ENCODE data around the gene USO1.
"Not testable (repeated sequence)": the region's sequence is repeated elsewhere in the genome, so short reads cannot be mapped to it uniquely, and the experiment has no call there.

The USO1 gene

GRCh38 chr4:75724066-75724866 is at the start of gene USO1:
USO1 (plus strand) TSS chr4:75724577; CDS start chr4:75724820, 243 bp downstream.
- in situ Hi-C loops (cut with HindIII; ENCODE audit: low sequenced_read_pairs): no loop called here

GRCh38 chr4:75675004-75675531 is 49.3 kb upstream of the USO1 start:
- in situ Hi-C loops (cut with HindIII; ENCODE audit: low sequenced_read_pairs): no loop called here

GRCh38 chr4:75678473-75678872 is 45.9 kb upstream of the USO1 start:
- in situ Hi-C loops (cut with HindIII; ENCODE audit: low sequenced_read_pairs): no loop called here

- in situ Hi-C loops (cut with HindIII; ENCODE audit: low sequenced_read_pairs): no loop called here
Observed at GRCh38 chr4:75678965-75679364, 45.4 kb upstream of the USO1 start.

- in situ Hi-C loops (cut with HindIII; ENCODE audit: low sequenced_read_pairs): no loop called here
Observed at GRCh38 chr4:75679876-75680575, 44.4 kb upstream of the USO1 start.

GRCh38 chr4:75683482-75684155 is 40.8 kb upstream of the USO1 start:
- in situ Hi-C loops (cut with HindIII; ENCODE audit: low sequenced_read_pairs): no loop called here

GRCh38 chr4:75685546-75686189 is 38.7 kb upstream of the USO1 start:
- in situ Hi-C loops (cut with HindIII; ENCODE audit: low sequenced_read_pairs): no loop called here

- in situ Hi-C loops (cut with HindIII; ENCODE audit: low sequenced_read_pairs): no loop called here
Observed at GRCh38 chr4:75686346-75686745, 38.0 kb upstream of the USO1 start.

GRCh38 chr4:75687125-75687524 is 37.3 kb upstream of the USO1 start:
- in situ Hi-C loops (cut with HindIII; ENCODE audit: low sequenced_read_pairs): not testable (repeated sequence)

- in situ Hi-C loops (cut with HindIII; ENCODE audit: low sequenced_read_pairs): not testable (repeated sequence)
Observed at GRCh38 chr4:75692066-75692465, 32.3 kb upstream of the USO1 start.

- in situ Hi-C loops (cut with HindIII; ENCODE audit: low sequenced_read_pairs): no loop called here
Observed at GRCh38 chr4:75696071-75696470, 28.3 kb upstream of the USO1 start.

- in situ Hi-C loops (cut with HindIII; ENCODE audit: low sequenced_read_pairs): no loop called here
Observed at GRCh38 chr4:75696581-75696980, 27.8 kb upstream of the USO1 start.

GRCh38 chr4:75698162-75698962 is 26.0 kb upstream of the USO1 start:
- in situ Hi-C loops (cut with HindIII; ENCODE audit: low sequenced_read_pairs): no loop called here

- in situ Hi-C loops (cut with HindIII; ENCODE audit: low sequenced_read_pairs): no loop called here
Observed at GRCh38 chr4:75698963-75699228, 25.5 kb upstream of the USO1 start.

GRCh38 chr4:75699299-75699698 is 25.1 kb upstream of the USO1 start:
- in situ Hi-C loops (cut with HindIII; ENCODE audit: low sequenced_read_pairs): no loop called here

- in situ Hi-C loops (cut with HindIII; ENCODE audit: low sequenced_read_pairs): no loop called here
Observed at GRCh38 chr4:75702919-75703411, 21.4 kb upstream of the USO1 start.

GRCh38 chr4:75705198-75705977 is 19.0 kb upstream of the USO1 start:
- in situ Hi-C loops (cut with HindIII; ENCODE audit: low sequenced_read_pairs): loop anchor here (5.0 kb wide), 1 partner anchor 33 kb away; the partner anchor contains the start of gene G3BP2

GRCh38 chr4:75708218-75708691 is 16.1 kb upstream of the USO1 start:
- in situ Hi-C loops (cut with HindIII; ENCODE audit: low sequenced_read_pairs): loop anchor here (5.0 kb wide), 1 partner anchor 36 kb away; the partner anchor contains the start of gene G3BP2

- in situ Hi-C loops (cut with HindIII; ENCODE audit: low sequenced_read_pairs): no loop called here
Observed at GRCh38 chr4:75710246-75710645, 14.1 kb upstream of the USO1 start.
